Hepatic stellate cell (primary cell): ENCODE results near the gene GPA33.
"Not testable (repeated sequence)": the region's sequence is repeated elsewhere in the genome, so short reads cannot be mapped to it uniquely, and the experiment has no call there.

Source experiments
- DNase-seq: peaks from one replicate; pipeline ENCODE4 v3.0.0; 2011; ENCODE audit warnings: low spot score

The GPA33 gene

DNA sequence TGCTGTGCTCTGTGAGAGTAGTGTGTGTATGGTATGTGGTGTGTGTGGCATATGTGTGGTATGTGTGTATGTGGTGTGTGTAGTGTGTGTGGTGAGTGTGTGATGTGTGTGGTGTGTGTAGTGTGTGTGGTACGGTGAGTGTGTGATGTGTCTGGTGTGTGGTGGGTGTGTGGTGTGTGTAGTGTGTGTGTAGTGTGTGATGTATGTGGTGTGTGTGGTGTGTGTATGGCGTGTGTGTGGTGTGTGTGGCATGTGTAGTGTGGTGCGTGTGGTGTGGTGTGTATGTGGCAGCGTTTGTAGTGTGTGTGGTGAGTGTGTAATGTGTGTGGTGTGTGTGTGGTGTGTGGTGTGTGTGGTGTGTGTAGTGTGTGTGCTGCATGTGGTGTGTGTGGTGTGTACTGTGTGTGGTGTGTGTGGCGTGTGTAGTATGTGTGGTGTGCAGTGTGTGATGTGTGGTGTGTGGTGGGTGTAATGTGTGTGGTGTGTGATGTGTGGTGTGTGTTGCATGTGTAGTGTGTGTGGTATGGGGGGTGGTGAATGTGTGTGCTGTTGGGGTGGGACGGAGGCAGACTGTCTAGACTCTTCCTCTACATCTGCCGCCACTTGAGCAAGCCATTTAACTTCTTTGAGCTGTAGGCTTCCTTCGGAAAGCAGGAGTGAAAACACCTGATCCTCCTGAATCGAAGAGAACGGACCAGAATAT lies 33.5 kb downstream of the GPA33 start:
- DNase-seq: no peak

DNA sequence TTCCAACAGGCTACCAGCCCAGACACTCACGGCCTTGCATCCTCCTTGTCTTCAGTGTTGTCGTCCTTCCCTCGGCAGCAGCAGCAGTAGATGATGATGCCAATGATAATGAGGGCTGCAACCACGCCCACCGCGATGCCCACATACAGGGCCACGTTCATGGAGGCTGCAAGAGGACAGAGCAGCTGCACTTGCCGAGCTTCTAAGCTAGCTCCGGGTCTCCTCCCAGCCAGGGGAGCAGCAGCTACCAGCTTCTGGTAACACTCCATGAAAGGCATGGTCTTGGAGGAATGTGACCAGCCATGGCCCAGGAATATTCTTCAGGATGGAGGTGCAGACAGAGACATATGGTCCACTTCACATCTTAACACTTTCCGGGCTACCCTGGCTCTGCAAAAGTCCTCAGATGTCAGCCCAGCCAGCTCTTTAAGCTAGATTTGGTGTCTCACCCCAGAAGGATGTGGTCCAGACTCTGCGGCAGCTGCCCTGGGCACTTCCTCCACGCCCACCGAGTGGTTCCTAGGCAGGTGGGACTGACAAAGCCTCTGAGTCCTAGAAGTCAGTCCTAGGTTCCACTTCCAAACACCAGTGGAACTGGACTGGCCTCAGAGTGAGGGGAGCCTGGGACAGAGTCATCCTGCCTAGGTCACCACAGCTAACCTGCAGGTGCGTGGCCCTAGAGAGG lies 35.1 kb downstream of the GPA33 start:
- no peak for DNase-seq

DNA sequence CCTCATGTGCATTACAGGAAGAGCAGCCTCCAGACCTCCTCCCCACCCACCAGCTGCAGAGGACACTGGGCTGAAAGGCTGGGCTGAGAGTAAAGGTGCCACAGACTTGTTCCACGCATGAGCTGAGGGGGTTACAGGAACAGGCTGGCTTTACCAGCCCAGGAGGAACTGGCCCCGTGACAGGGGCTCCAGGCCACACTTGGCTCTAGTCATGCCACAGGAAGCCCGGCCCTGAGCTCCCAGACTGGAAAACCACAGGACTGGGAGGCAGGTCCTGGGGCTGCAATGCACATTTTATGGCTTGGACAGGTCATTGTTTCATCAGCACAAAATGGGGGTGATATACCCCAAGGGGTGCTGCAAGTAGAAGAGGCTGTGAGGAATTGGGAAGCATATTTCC lies 35.6 kb downstream of the GPA33 start:
- DNase-seq: no peak

DNA sequence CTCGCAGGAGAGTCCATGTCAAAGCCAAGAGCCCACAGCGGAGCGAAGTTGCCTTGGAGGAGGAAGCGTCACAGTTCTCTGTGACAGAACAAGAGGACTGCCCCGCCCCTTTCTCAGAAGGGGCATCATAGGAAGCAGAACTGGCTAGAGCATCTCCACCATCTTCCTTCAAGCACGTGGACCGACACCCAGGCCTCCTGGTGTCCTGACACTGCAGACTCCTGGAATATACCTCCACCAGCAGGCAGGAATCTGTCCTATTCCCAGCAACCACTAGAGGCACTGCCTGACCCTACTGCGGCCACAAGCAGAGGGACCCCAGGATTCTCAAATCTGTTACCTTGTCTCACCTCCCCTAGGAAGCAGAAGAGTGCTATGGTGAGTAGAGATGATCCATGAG lies 37.8 kb downstream of the GPA33 start:
- DNase-seq: peak; percentile 22

DNA sequence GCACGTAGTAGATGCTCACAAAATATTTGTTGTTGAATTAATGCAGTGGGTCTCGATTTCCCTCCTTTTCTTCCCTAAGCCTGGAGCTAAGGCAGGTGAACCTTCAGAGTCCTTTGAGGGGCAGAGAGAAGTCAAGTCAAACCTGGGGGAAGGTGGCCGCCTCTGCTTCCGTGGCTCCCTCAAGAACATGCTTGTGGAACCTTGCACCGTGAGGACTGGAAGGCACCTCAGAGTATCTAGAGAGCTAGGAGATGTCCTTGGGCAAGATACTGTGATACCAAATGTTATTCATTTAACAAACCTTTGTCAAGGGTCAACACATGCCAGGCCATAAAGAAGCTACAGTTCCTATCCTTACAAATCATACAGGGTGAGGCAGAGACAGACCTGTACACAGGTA lies 38.3 kb downstream of the GPA33 start:
- no peak for DNase-seq

DNA sequence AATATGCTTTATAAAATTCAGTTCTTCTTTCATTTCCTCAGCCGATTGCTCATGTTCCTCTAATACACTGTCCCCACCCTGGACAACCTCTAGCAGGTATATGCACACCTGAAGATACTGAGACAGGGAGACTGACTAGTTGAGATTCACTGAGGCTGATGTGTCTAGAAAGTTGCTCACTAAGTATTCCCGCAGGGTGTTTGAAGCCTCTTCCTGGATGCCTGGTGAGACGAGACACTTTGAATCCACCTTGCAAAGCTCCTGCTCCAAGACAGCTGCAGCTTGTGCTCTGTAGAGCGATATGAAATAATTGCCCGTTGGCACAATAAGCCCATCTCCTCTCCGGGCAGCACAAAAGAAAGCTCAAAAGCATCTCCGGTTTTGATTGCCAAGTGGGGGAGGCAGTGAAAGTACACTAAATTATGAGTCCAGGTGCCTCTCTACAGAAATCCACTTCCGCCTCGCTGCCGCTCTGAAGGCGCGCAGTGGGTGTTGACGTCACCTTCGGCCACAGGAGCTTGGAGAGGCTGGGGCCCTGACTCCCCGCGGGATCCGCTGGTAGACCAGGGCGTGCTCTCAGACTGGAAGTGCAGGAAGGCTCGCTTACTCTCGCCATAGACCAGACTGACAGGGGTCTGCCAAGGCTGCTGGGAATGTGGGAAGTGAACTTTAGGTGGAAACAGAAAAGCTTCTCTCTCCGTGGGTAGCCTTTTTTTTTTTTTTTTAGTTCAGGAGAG lies 46.3 kb downstream of the GPA33 start:
- no peak for DNase-seq

DNA sequence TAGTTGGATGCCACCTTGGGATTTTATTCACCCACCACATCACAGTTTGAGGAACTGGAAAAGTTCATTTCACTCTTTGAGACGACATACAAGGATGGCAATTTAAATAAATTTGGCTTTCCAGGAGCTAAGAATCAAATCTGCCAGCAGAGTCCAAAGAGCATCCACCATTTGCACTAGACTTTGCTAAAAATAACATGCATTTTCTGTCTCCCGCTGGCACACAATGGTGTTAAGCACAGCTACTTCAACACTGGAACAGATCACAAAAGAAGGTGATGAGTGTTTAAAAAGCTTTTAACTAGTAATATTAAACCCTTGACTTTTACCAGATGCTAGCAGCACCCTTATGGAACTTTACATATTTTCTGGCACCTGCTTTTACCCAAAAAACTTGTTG lies 56.5 kb downstream of the GPA33 start:
- DNase-seq: no peak

DNA sequence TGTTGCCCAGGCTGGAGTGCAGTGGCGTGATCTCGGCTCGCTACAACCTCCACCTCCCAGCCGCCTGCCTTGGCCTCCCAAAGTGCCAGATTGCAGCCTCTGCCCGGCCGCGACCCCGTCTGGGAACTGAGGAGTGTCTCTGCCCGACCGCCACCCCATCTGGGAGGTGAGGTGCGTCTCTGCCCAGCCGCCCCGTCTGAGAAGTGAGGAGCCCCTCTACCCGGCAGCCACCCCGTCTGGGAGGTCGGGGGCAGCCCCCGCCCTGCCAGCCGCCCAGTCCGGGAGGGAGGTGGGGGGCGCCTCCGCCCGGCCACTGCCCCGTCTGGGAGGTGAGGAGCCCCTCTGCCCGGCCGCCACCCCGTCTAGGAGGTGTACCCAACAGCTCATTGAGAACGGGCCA lies 60.6 kb downstream of the GPA33 start:
- not testable (repeated sequence) for DNase-seq

DNA sequence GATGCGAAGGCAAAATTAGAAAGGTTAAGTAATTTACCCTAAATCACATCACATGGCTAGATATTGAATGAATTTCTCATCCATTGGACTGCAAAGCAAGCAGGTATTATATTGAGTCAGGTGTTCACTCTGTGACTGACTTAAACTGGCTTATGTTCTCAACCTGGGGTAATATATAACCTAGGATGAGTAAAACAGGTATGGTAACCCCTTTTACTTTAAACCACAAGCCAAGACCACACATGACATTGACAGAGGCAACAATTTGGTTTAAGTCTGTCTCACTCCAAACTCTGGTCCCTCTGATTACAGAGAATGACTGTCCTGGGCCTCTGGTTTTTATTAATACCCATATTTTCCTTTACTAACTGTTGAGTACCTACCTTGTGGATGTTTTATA lies 67.8 kb downstream of the GPA33 start:
- DNase-seq: no peak

DNA sequence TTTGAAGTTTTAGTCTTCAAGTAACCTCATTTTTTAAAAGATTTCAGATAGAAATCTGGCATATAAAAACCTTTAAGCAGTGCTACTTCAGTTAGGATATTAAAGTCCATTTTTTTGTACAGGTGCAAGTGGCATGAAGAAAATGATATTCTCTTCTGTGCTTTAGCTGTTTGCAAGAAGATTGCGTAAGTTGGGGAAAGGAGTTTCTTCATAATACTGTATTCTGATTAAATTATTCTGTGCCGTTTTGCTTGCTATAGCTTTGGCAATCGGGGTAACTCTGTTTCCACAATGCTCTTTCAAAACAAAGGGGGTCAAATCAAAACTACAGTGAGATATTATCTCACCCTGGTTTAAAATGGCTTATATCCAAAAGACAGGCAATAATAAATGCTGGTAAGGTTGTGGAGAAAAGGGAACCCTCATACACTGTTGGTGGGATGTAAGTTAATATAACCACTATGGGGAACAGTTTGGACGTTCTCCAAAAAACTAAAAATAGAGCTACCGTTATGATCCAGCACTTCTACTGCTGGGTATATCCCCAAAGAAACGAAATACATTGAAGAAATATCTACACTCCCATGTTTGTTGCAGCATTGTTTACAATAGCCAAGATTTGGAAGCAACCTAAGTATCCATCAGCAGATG lies 74.0 kb downstream of the GPA33 start:
- no peak for DNase-seq

DNA sequence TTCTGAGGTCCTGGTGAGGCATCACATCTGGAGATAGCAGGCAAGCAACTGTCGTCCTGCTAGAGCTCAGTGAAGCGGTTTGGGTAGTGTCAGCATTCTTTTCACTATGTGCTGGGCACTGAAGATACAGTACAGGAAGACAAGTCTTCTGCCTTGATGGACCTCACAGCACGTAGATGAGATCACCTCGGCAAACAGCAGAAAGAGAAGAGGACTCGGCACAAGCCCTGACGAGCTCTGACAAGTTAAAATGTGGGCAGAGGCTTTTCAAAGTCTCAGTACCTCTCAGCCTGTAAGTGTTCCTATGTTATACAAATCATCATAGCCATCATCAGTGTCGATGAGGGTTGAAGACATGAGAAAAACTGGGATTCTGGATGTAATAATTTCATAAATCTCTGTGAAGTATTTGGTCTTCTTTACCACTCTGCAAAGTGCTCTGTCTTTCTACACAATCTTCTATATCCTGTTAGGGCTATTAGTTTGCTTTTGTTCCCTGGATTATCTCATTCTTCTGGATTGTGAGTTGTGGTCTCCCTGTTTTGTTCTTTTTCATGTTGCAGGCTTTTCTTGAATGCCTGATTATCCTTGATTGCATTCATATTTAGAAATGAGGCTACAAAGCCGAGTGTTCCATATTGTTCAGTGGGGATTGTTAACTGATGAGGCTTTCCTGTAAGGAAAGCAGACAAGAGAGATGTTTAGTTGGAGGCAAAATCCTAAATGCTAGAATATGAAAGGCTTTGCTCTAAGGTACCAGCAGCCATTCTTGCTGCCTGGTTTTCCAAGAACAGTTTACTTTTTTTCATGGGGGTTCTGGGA lies 76.9 kb downstream of the GPA33 start:
- DNase-seq: no peak

DNA sequence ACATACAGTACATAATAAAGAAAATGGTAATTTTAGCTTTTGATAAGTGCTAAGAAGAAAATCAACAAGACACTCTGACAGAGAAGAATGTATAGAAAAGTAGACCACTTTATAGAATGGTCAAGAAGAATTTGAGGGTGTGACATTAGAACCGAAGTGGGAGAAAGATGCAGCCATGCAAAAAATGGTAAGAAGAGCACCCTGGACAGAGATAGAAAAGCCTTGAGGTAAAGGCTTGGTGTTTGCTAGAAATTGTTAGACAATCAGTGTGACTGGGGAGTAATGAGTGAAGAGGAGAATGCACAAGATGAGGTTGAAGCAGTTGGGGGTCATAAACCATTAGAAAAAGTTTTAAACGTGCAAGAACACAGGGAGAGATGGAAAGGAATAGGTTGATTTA lies 77.6 kb downstream of the GPA33 start:
- DNase-seq: no peak

DNA sequence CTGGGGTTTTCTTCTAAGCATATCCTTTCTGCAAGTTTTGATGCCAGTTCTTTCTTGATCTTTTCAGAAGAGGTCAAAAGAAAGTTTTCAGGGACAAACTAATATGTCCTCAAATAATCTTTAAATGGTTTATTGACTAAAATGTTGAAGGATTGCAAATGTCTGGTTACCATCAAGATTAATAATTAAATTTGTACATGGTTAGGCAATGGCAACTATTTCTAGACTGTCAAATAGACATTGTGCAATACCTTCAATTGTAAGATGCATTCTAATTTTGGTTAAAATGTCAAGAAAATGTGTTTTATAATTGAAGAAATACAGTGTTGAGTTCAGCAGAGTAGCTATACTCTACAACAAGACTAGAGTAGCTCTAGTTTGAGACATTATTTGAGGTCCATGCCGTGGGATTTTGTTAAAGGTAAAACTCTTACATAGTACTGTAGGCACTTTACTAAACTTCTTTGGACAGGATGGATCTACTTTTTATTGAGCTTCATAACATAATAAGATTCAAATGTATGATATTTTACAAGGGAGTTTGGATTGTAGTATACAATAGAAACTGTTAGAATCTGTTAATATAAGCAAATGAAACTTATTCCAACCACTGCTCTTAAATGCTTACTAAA lies 78.5 kb downstream of the GPA33 start:
- DNase-seq: no peak

DNA sequence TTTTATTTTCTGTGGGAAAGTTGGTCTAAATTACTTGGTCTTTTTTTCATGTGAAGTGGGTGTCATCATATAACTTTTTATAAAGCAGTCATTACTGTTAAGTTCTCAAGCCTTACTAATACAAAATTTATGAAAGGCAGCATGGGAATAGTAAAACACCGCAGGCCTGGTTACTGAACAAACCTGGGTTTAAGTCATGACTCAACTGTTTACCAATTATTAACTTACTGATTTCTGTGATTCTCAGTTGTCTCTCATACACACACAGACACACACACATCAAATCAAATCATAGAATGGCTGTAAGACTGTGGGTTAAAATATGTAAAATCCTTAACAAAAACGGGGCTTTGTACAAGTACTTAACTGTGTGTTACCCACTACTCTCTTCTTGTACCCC lies 86.5 kb downstream of the GPA33 start:
- DNase-seq: no peak
